Stimulated activated CD8-positive, alpha-beta memory T cell treated with anti-CD3 and anti-CD28 coated beads, Interleukin-15, amount 100 ng/mL, for 24 hours (primary cell): ENCODE data around the gene SUSD6.
"Not testable (repeated sequence)": the region's sequence is repeated elsewhere in the genome, so short reads cannot be mapped to it uniquely, and the experiment has no call there.

Experiments used
- DNase-seq: peaks from one replicate; pipeline ENCODE4 v3.0.0-alpha.2; 2020; ENCODE audit warnings: low read depth

SUSD6 gene

GRCh38 chr14:69593018-69593677 lies 18.2 kb upstream of the SUSD6 start:
- no peak for DNase-seq

- DNase-seq, result no peak
Observed at GRCh38 chr14:69594846-69595245, 16.6 kb upstream of the SUSD6 start.

GRCh38 chr14:69595336-69595735 lies 16.1 kb upstream of the SUSD6 start:
- no peak for DNase-seq

- not testable (repeated sequence) for DNase-seq
Observed at GRCh38 chr14:69599431-69599830, 12.0 kb upstream of the SUSD6 start.

- no peak for DNase-seq
Observed at GRCh38 chr14:69600304-69600891, 11.0 kb upstream of the SUSD6 start.

- no peak for DNase-seq
Observed at GRCh38 chr14:69605738-69606137, 5.7 kb upstream of the SUSD6 start.

- DNase-seq, result no peak
Observed at GRCh38 chr14:69606258-69607184, 4.9 kb upstream of the SUSD6 start.

GRCh38 chr14:69610020-69610873 lies 1.1 kb upstream of the SUSD6 start:
- no peak for DNase-seq

GRCh38 chr14:69610874-69611171 lies 573 bp upstream of the SUSD6 start:
- no peak for DNase-seq

GRCh38 chr14:69612014-69612782 lies 802 bp downstream of the SUSD6 start:
- peak; percentile 13 for DNase-seq

GRCh38 chr14:69612783-69613130 lies 1.4 kb downstream of the SUSD6 start:
- no peak for DNase-seq

- DNase-seq, result no peak
Observed at GRCh38 chr14:69613312-69614073, 2.1 kb downstream of the SUSD6 start.

GRCh38 chr14:69614592-69614991 lies 3.2 kb downstream of the SUSD6 start:
- no peak for DNase-seq

- no peak for DNase-seq
Observed at GRCh38 chr14:69615121-69615495, 3.7 kb downstream of the SUSD6 start.

- no peak for DNase-seq
Observed at GRCh38 chr14:69615496-69616407, 4.4 kb downstream of the SUSD6 start.

GRCh38 chr14:69616408-69616773 lies 5.0 kb downstream of the SUSD6 start:
- DNase-seq, result no peak

- DNase-seq, result no peak
Observed at GRCh38 chr14:69617796-69618195, 6.4 kb downstream of the SUSD6 start.

- no peak for DNase-seq
Observed at GRCh38 chr14:69619012-69619411, 7.6 kb downstream of the SUSD6 start.

GRCh38 chr14:69620211-69620611 lies 8.8 kb downstream of the SUSD6 start:
- DNase-seq, result no peak

GRCh38 chr14:69620981-69621380 lies 9.6 kb downstream of the SUSD6 start:
- DNase-seq, result no peak
